AG04450 (cell line): Measurements from ENCODE around the gene VSTM4. TPM values are rescaled to one million over a fixed set of nuclear protein-coding genes. Genes with fewer than 3 reads are reported as not detected.

Experiments used
- CTCF ChIA-PET: fragments of 300-600, 350-600 bp; formaldehyde crosslinking; extraction: SDS; loops from one replicate; lab custom pipeline; 2022; ENCODE audit warnings: antibody characterized with exemption, inconsistent platforms; lab: Charles Lee
- POLR2A ChIA-PET: fragments of 350-600 bp; formaldehyde crosslinking; extraction: SDS; loops from one replicate; lab custom pipeline; 2021; ENCODE audit warnings: antibody characterized with exemption, inconsistent platforms; lab: Yijun Ruan, JAX
- DNase-seq: peaks from one replicate; pipeline ENCODE4 v3.0.0-alpha.2; 2011; ENCODE audit warnings: low read depth, low spot score
- H3K27ac ChIP-seq: one replicate; pipeline ENCODE4 v1.5.1; 2012; ENCODE audit warnings: low read depth, low read length, control low read depth
- H3K27me3 ChIP-seq: one replicate; pipeline ENCODE4 v1.6.0; 2012; ENCODE audit warnings: low read length; ENCODE audit not compliant: control insufficient read depth, insufficient read depth
- H3K4me3 ChIP-seq: 2 replicates; pipeline ENCODE4 v1.5.1; 2011; ENCODE audit warnings: mild to moderate bottlenecking, low read depth, low read length, control low read depth
- H3K9me3 ChIP-seq: 2 replicates; pipeline ENCODE4 v1.5.1; 2012; ENCODE audit warnings: low read length; ENCODE audit not compliant: control insufficient read depth, insufficient read depth
- CTCF ChIP-seq: IDR thresholded peaks from 2 replicates; pipeline ENCODE4 v1.5.1; 2011; ENCODE audit warnings: low read depth, low read length, control low read depth, inconsistent platforms
- polyA plus RNA-seq: library from polyadenylated mRNA; depleted of rRNA; stranded (reverse); fragments of >200 nt; gene quantifications from 2 replicates; pipeline ENCODE4 v1.2.3, GENCODE V29; 2011

The VSTM4 gene
- polyA plus RNA-seq, 1 experiment: 3.6 TPM

- peaks cover 3% of the 10 kb centered on the region for H3K27me3 ChIP-seq
- H3K9me3 ChIP-seq: no peaks in the 10 kb centered on the region
- CTCF ChIA-PET: no interaction called here
- no peak for TF ChIP-seq CTCF
- POLR2A ChIA-PET: no interaction called here
- DNase-seq: no peak
- H3K4me3 ChIP-seq: no peak overlapping the region
- H3K27ac ChIP-seq: no peak overlapping the region
Observed at GRCh38 chr10:49078433-49078832, 36.9 kb downstream of the VSTM4 start.

DNA sequence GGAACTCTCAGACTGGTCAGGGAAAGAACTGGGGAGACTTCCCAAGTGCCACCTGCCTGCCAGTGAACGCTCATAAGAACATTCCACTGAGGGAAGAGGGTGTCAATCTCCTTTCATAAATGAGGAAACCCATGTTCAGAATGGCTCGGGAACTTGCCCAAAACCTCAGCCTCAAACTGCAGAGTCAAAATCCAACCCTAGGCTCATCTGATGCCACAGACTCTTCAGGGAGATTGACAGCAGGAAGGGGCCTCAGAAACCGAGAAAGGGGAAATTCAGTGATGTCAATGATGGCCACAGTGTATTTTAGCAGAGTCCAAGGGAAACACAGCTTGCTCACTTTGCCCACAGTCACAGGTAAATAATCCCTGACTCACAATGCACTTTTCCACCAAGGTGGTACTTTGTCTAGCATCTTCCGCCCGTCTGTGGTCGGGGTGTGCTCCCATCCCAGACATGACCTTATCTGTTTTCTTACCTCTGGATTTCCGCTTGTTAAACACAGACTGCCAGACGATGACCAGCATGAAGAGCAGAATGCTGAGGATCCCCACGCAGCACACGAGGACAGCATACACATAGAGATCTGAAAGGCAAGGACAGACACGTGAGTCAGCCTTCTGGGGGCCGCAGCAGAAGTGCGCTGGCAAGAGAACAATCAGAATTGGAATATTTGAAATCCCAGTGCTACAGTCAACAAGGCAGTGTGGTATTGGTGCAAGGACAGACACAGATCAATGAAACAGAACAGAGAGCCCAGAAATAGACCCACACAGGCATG, 38.4 kb downstream of the VSTM4 start:
- no peak for TF ChIP-seq CTCF
- ChIA-PET CTCF (no interaction called here), POLR2A (no interaction called here)
- no peak for DNase-seq
- no peak overlapping the region for H3K27ac ChIP-seq
- peaks cover 3% of the 10 kb centered on the region for H3K27me3 ChIP-seq
- no peak overlapping the region for H3K4me3 ChIP-seq
- H3K9me3 ChIP-seq: no peaks in the 10 kb centered on the region

DNA sequence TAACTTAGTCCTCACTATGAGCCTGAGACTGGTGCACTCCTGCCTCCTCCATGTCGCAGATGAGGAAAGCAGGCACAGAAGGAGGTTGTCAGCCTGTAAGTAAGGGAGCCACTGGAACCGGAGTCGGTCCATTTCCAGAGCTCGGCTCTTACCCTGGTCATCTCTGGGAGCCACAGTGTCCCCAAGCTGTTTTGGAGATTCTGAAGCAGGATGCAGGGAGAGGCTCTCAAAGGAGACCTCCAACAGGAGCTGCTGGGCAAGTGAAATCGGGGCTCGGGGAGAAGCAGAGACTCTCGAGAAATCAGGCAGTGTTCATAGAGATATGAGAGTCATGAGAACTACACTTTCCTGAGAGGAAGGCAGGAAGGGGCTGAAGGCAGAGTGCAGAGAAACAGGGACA, 39.0 kb downstream of the VSTM4 start:
- DNase-seq: no peak
- CTCF ChIA-PET: no interaction called here

GRCh38 chr10:49075743-49076142, 39.6 kb downstream of the VSTM4 start:
- Histone ChIP-seq H3K27me3 (no peaks in the 10 kb centered on the region), H3K4me3 (no peak overlapping the region), H3K27ac (no peak overlapping the region), H3K9me3 (no peaks in the 10 kb centered on the region)
- ChIA-PET POLR2A (no interaction called here), CTCF (no interaction called here)
- DNase-seq: no peak
- no peak for TF ChIP-seq CTCF

More for the DNA sequence above, 39.0 kb downstream of the VSTM4 start:
- Histone ChIP-seq H3K4me3 (no peak overlapping the region), H3K27ac (no peak overlapping the region), H3K9me3 (no peaks in the 10 kb centered on the region), H3K27me3 (peaks cover 3% of the 10 kb centered on the region)
- TF ChIP-seq CTCF: no peak
- POLR2A ChIA-PET: no interaction called here

- H3K4me3 ChIP-seq: no peak overlapping the region
- TF ChIP-seq CTCF: no peak
- POLR2A ChIA-PET: no interaction called here
- no peak overlapping the region for H3K27ac ChIP-seq
- DNase-seq: no peak
- CTCF ChIA-PET: no interaction called here
- H3K27me3 ChIP-seq: no peaks in the 10 kb centered on the region
- no peaks in the 10 kb centered on the region for H3K9me3 ChIP-seq
Observed at GRCh38 chr10:49074836-49075682, 40.3 kb downstream of the VSTM4 start.
